DND-41 (cell line): ENCODE results near the gene LUZP4.

Experiments used
- EZH2 ChIP-seq: IDR thresholded peaks from 3 replicates; pipeline ENCODE4 v1.6.1; 2012; ENCODE audit warnings: borderline replicate concordance, low read depth, mild to moderate bottlenecking, moderate library complexity, low read length, inconsistent platforms; ENCODE audit not compliant: severe bottlenecking
- TF ChIP-seq, protein P1 (sequence below): IDR thresholded peaks from 2 replicates; pipeline ENCODE4 v1.5.1; 2012; ENCODE audit warnings: borderline replicate concordance, low read length, moderate library complexity, mild to moderate bottlenecking; ENCODE audit not compliant: poor library complexity, severe bottlenecking; ENCODE audit errors: extremely low read depth

DNA sequence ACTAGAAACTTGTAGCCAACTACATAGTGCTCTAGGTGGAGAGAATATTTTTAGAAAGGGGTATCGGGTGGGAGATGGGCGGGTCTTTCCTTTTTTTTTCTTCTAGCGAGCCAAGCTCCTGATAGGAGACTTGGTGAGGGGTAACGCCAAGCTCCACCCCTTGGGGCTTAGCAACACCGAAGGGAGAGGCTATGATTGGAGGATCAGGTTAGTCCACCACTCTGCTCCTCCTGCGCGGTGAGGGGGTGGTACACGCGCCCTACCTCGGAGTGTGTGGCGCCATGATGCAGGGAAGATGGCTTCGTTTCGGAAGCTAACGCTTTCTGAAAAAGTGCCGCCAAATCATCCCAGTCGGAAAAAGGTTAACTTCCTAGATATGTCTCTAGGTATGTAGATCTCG is at the start of gene LUZP4:
- TF ChIP-seq, protein P1, sequence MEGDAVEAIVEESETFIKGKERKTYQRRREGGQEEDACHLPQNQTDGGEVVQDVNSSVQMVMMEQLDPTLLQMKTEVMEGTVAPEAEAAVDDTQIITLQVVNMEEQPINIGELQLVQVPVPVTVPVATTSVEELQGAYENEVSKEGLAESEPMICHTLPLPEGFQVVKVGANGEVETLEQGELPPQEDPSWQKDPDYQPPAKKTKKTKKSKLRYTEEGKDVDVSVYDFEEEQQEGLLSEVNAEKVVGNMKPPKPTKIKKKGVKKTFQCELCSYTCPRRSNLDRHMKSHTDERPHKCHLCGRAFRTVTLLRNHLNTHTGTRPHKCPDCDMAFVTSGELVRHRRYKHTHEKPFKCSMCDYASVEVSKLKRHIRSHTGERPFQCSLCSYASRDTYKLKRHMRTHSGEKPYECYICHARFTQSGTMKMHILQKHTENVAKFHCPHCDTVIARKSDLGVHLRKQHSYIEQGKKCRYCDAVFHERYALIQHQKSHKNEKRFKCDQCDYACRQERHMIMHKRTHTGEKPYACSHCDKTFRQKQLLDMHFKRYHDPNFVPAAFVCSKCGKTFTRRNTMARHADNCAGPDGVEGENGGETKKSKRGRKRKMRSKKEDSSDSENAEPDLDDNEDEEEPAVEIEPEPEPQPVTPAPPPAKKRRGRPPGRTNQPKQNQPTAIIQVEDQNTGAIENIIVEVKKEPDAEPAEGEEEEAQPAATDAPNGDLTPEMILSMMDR = no peak
- no peak for TF ChIP-seq EZH2
